Activated gamma-delta T cell treated with Interleukin-2 at 50 U/mL for 16 hours (primary cell): Measurements from ENCODE around the gene PABPN1.
A peak's percentile ranks its signal among the peaks of the same experiment; 100 is the strongest.
"Not testable (repeated sequence)": the region's sequence is repeated elsewhere in the genome, so short reads cannot be mapped to it uniquely, and the experiment has no call there.

Experiments used
- DNase-seq: peaks from one replicate; pipeline ENCODE4 v3.0.0-alpha.2; 2020

PABPN1 gene

GRCh38 chr14:23301969-23302289, 19.3 kb upstream of the PABPN1 start:
- no peak for DNase-seq

GRCh38 chr14:23302290-23303225, 18.7 kb upstream of the PABPN1 start, which contains the start of gene PPP1R3E:
PPP1R3E (minus strand) TSS chr14:23302859; CDS start chr14:23302576, 283 bp downstream.
- DNase-seq: peak; percentile 84

- DNase-seq: no peak
Observed at GRCh38 chr14:23306412-23307145, 14.7 kb upstream of the PABPN1 start, which contains the start of gene BCL2L2. BCL2L2 (plus strand) TSS chr14:23306833; CDS start chr14:23307768, 935 bp downstream.

- no peak for DNase-seq
Observed at GRCh38 chr14:23307146-23307530, 14.1 kb upstream of the PABPN1 start.

GRCh38 chr14:23307687-23308644, 13.3 kb upstream of the PABPN1 start:
- DNase-seq: no peak

GRCh38 chr14:23308721-23309445, 12.4 kb upstream of the PABPN1 start:
- no peak for DNase-seq

- DNase-seq: no peak
Observed at GRCh38 chr14:23310546-23310945, 10.7 kb upstream of the PABPN1 start.

- DNase-seq: no peak
Observed at GRCh38 chr14:23316300-23316699, 5.0 kb upstream of the PABPN1 start.

- DNase-seq: no peak
Observed at GRCh38 chr14:23319746-23320583, 1.3 kb upstream of the PABPN1 start.

GRCh38 chr14:23321572-23322547, 603 bp downstream of the PABPN1 start:
- DNase-seq: peak; percentile 32

- no peak for DNase-seq
Observed at GRCh38 chr14:23322568-23323517, 1.6 kb downstream of the PABPN1 start.

GRCh38 chr14:23323838-23324454, 2.7 kb downstream of the PABPN1 start:
- no peak for DNase-seq

GRCh38 chr14:23324455-23324846, 3.2 kb downstream of the PABPN1 start:
- no peak for DNase-seq

GRCh38 chr14:23324993-23325392, 3.7 kb downstream of the PABPN1 start:
- DNase-seq: no peak

GRCh38 chr14:23325746-23326145, 4.5 kb downstream of the PABPN1 start:
- DNase-seq: not testable (repeated sequence)

GRCh38 chr14:23326491-23327332, 5.5 kb downstream of the PABPN1 start:
- DNase-seq: no peak
